OCI-LY7 (cell line): ENCODE results near the gene FAAP20. TPM values are rescaled to one million over a fixed set of nuclear protein-coding genes. Genes with fewer than 3 reads are reported as not detected.

Source experiments
- BruUV-seq: library from RNA; stranded (reverse); fragments of 400-500 nt; replicated peaks from 2 replicates; lab custom pipeline; 2021; lab: Mats Ljungman, UMichigan
- CTCF ChIA-PET: fragments of 300-600 bp; sonication (Branson Sonifier 250); formaldehyde crosslinking; loops from one replicate; lab custom pipeline; 2022; ENCODE audit warnings: antibody characterized with exemption; ENCODE audit not compliant: unreplicated experiment; lab: Charles Lee
- POLR2A ChIA-PET: fragments of 300-600 bp; sonication (Branson Sonifier 250); formaldehyde crosslinking; loops from one replicate; lab custom pipeline; 2022; ENCODE audit warnings: antibody characterized with exemption; lab: Charles Lee
- DNase-seq: peaks from one replicate; pipeline ENCODE4 v3.0.0-alpha.2; 2015; ENCODE audit warnings: low spot score
- H2AFZ ChIP-seq: fragments of 200-600 bp; sonication (generic), shearing (Covaris generic); 2 replicates; pipeline ENCODE4 v1.6.1; 2014; ENCODE audit warnings: mild to moderate bottlenecking, antibody characterized with exemption, low read length, moderate library complexity
- H3K27ac ChIP-seq: fragments of 200-600 bp; sonication (generic); 2 replicates; pipeline ENCODE4 v1.5.1; 2014; ENCODE audit warnings: mixed run types, low read depth, mild to moderate bottlenecking, moderate library complexity, low read length, inconsistent platforms; ENCODE audit not compliant: poor library complexity, severe bottlenecking
- H3K36me3 ChIP-seq: fragments of 200-600 bp; sonication (generic); 2 replicates; pipeline ENCODE4 v1.6.1; 2014; ENCODE audit warnings: mild to moderate bottlenecking, antibody characterized with exemption, low read length, moderate library complexity, mixed read lengths; ENCODE audit not compliant: insufficient read depth
- H3K4me1 ChIP-seq: fragments of 200-600 bp; sonication (generic); 2 replicates; pipeline ENCODE4 v1.5.1; 2014; ENCODE audit warnings: mild to moderate bottlenecking, low read length; ENCODE audit not compliant: insufficient read depth, poor library complexity, severe bottlenecking
- H3K4me2 ChIP-seq: fragments of 200-600 bp; sonication (generic); 2 replicates; pipeline ENCODE4 v1.6.1; 2014; ENCODE audit warnings: mild to moderate bottlenecking, low read length
- H3K4me3 ChIP-seq: fragments of 200-600 bp; sonication (generic); 2 replicates; pipeline ENCODE4 v1.5.1; 2014; ENCODE audit warnings: mild to moderate bottlenecking, low read depth, low read length; ENCODE audit not compliant: poor library complexity, severe bottlenecking
- H3K79me2 ChIP-seq: fragments of 200-600 bp; sonication (generic); 2 replicates; pipeline ENCODE4 v1.6.1; 2016; ENCODE audit warnings: low read depth, mild to moderate bottlenecking, low read length, moderate library complexity, mixed read lengths; ENCODE audit not compliant: insufficient read depth
- H3K9me2 ChIP-seq: fragments of 200-600 bp; sonication (generic); 2 replicates; pipeline ENCODE4 v1.6.1; 2016; ENCODE audit warnings: mild to moderate bottlenecking, low read length, mixed read lengths; ENCODE audit not compliant: insufficient read depth
- H3K9me3 ChIP-seq: fragments of 200-600 bp; sonication (generic); 2 replicates; pipeline ENCODE4 v1.6.1; 2014; ENCODE audit warnings: mild to moderate bottlenecking, mixed run types, low read length, mixed read lengths
- H4K20me1 ChIP-seq: fragments of 200-600 bp; sonication (generic); 2 replicates; pipeline ENCODE4 v1.6.1; 2014; ENCODE audit warnings: mild to moderate bottlenecking, antibody characterized with exemption, low read length, moderate library complexity, mixed read lengths; ENCODE audit not compliant: insufficient read depth
- CTCF ChIP-seq: fragments of 200-600 bp; sonication (generic); conservative IDR thresholded peaks from 2 replicates; pipeline ENCODE4 v1.5.1; 2014; ENCODE audit warnings: mild to moderate bottlenecking, antibody characterized with exemption, low read length, moderate library complexity, mixed read lengths
- EZH2phosphoT487 ChIP-seq: fragments of 200-600 bp; sonication (generic); IDR thresholded peaks from 2 replicates; pipeline ENCODE4 v1.6.1; 2018; ENCODE audit warnings: low read depth, borderline replicate concordance, mild to moderate bottlenecking, mixed run types, antibody characterized with exemption, low read length, moderate library complexity, mixed read lengths
- intact Hi-C: fragments of 100-400 bp; cut with micrococcal nuclease; formaldehyde crosslinking; loops from one replicate; pipeline ENCODE4 v1.10.0; 2022; ENCODE audit not compliant: unreplicated experiment
- total RNA-seq, 2 experiments: library from RNA; depleted of rRNA in 1 of 2; stranded (reverse); fragments of >200 nt in 1 of 2; shearing (Covaris generic) in 1 of 2; gene quantifications; 2 replicates each; pipeline ENCODE4 v1.2.3, GENCODE V29; 2014 to 2022

FAAP20 gene
- total RNA-seq, 2 experiments from 2014 or later, result 47.4 to 55.7 TPM

- CTCF ChIA-PET, result no interaction called here
- peaks cover 23% of the 10 kb centered on the region for H3K4me1 ChIP-seq
- POLR2A ChIA-PET, result no interaction called here
Measured at GRCh38 chr1:2187619-2188018, 7.0 kb downstream of the FAAP20 start.

GRCh38 chr1:2186901-2187300 lies 7.7 kb downstream of the FAAP20 start:
- H3K4me3 ChIP-seq, result no peak overlapping the region
- TF ChIP-seq CTCF, result no peak
- TF ChIP-seq EZH2phosphoT487, result no peak
- no peaks in the 10 kb centered on the region for H3K36me3 ChIP-seq
- BruUV-seq, result no TSS peak
- peaks cover 20% of the 10 kb centered on the region for H3K4me1 ChIP-seq
- intact Hi-C loops, result no loop called here
- POLR2A ChIA-PET, result no interaction called here
- no peak overlapping the region for H3K27ac ChIP-seq
- H3K9me2 ChIP-seq, result no peaks in the 10 kb centered on the region
- no peak overlapping the region for H3K4me2 ChIP-seq
- no peaks in the 10 kb centered on the region for H3K9me3 ChIP-seq
- CTCF ChIA-PET, result no interaction called here
- H4K20me1 ChIP-seq, result no peaks in the 10 kb centered on the region
- no peak overlapping the region for H2AFZ ChIP-seq
- DNase-seq, result no peak
- H3K79me2 ChIP-seq, result no peaks in the 10 kb centered on the region

More at GRCh38 chr1:2187619-2188018, 7.0 kb downstream of the FAAP20 start:
- DNase-seq, result no peak
- Histone ChIP-seq H4K20me1 (no peaks in the 10 kb centered on the region), H2AFZ (no peak overlapping the region), H3K9me3 (no peaks in the 10 kb centered on the region), H3K27ac (no peak overlapping the region), H3K9me2 (no peaks in the 10 kb centered on the region), H3K4me3 (no peak overlapping the region), H3K4me2 (no peak overlapping the region), H3K79me2 (no peaks in the 10 kb centered on the region), H3K36me3 (no peaks in the 10 kb centered on the region)
- no TSS peak for BruUV-seq
- intact Hi-C loops, result no loop called here
- no peak for TF ChIP-seq EZH2phosphoT487
- TF ChIP-seq CTCF, result no peak

GRCh38 chr1:2185880-2186855 lies 8.4 kb downstream of the FAAP20 start:
- no peaks in the 10 kb centered on the region for H3K9me2 ChIP-seq
- intact Hi-C loops, result no loop called here
- H3K27ac ChIP-seq, result no peak overlapping the region
- TF ChIP-seq EZH2phosphoT487 (no peak), CTCF (no peak)
- POLR2A ChIA-PET, result no interaction called here
- H3K79me2 ChIP-seq, result no peaks in the 10 kb centered on the region
- no peak overlapping the region for H3K4me2 ChIP-seq
- H4K20me1 ChIP-seq, result no peaks in the 10 kb centered on the region
- BruUV-seq, result no TSS peak
- DNase-seq, result no peak
- no peak overlapping the region for H3K4me3 ChIP-seq
- H3K4me1 ChIP-seq, result peaks cover 15% of the 10 kb centered on the region
- H3K36me3 ChIP-seq, result no peaks in the 10 kb centered on the region
- no peaks in the 10 kb centered on the region for H3K9me3 ChIP-seq
- no peak overlapping the region for H2AFZ ChIP-seq
- CTCF ChIA-PET, result no interaction called here
